WTC11 (cell line): ENCODE data around the gene TMEM72.

Experiments used
- JUN ChIP-seq: sonication (generic); formaldehyde crosslinking; IDR thresholded peaks from 2 replicates; pipeline ENCODE4 v1.8.0; 2023; ENCODE audit warnings: mild to moderate bottlenecking, missing genetic modification reagents
- NFE2L1 ChIP-seq: sonication (generic); formaldehyde crosslinking; IDR thresholded peaks from 2 replicates; pipeline ENCODE4 v1.8.1; 2023; ENCODE audit warnings: missing genetic modification reagents
- ZNF138 ChIP-seq: sonication (generic); formaldehyde crosslinking; conservative IDR thresholded peaks from 2 replicates; pipeline ENCODE4 v1.8.1; 2022; ENCODE audit warnings: mild to moderate bottlenecking, moderate library complexity, missing genetic modification reagents
- TF ChIP-seq, protein P1 (sequence below): sonication (generic); formaldehyde crosslinking; IDR thresholded peaks from 2 replicates; pipeline ENCODE4 v1.8.0; 2023; ENCODE audit warnings: mild to moderate bottlenecking, missing genetic modification reagents
- TF ChIP-seq, protein P2 (sequence below): fragments of 250-450 bp; sonication (Bioruptor Pico); IDR thresholded peaks from 2 replicates; pipeline ENCODE4 v2.1.2; 2022; ENCODE audit warnings: mild to moderate bottlenecking, moderate library complexity
- TF ChIP-seq, protein P3 (sequence below): sonication (generic); formaldehyde crosslinking; IDR thresholded peaks from 2 replicates; pipeline ENCODE4 v1.8.0; 2023; ENCODE audit warnings: missing genetic modification reagents
- TF ChIP-seq, protein P4 (sequence below): fragments of 200-600 bp; IDR thresholded peaks from 2 replicates; pipeline ENCODE4 v1.8.0; 2022; ENCODE audit warnings: antibody characterized with exemption

DNA sequence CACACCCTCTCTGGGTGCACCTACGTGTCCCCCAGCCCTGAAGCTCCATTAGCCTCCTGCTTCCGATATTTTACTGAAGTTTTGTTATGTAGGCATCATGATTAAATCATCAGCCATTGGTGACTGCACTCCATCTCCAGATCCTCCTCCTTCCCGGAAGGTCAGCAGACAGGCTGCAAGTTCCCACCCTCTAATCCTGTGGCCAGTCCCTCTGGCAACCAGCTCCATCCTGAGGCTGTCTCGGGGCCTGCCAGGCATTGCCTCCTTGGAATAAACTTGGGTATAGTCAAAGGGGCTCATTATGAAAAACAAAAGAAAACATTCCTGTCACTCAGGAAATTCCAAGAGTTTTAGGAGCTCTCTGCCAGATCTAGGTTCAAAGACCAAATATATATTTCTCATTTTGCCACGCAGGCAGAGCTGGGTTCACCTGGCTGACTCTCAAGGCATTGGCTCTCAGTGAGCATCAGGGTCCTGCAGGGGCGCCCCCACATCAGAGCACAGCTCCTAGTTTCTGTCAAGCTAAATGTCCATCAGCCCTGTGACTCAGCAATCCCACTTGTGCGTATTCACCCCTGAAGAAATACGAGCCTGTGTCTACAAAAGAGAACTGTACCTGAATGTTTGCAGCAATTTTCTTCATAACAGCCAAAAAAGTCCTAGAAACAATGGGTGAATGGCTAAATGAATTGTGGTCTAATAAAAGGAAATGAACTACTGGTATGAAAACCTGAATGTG, 27.4 kb upstream of the TMEM72 start:
- TF ChIP-seq NFE2L1 (CRISPR knock-in tag): no peak
- no peak for TF ChIP-seq ZNF138 (CRISPR knock-in tag)
- TF ChIP-seq, protein P1, sequence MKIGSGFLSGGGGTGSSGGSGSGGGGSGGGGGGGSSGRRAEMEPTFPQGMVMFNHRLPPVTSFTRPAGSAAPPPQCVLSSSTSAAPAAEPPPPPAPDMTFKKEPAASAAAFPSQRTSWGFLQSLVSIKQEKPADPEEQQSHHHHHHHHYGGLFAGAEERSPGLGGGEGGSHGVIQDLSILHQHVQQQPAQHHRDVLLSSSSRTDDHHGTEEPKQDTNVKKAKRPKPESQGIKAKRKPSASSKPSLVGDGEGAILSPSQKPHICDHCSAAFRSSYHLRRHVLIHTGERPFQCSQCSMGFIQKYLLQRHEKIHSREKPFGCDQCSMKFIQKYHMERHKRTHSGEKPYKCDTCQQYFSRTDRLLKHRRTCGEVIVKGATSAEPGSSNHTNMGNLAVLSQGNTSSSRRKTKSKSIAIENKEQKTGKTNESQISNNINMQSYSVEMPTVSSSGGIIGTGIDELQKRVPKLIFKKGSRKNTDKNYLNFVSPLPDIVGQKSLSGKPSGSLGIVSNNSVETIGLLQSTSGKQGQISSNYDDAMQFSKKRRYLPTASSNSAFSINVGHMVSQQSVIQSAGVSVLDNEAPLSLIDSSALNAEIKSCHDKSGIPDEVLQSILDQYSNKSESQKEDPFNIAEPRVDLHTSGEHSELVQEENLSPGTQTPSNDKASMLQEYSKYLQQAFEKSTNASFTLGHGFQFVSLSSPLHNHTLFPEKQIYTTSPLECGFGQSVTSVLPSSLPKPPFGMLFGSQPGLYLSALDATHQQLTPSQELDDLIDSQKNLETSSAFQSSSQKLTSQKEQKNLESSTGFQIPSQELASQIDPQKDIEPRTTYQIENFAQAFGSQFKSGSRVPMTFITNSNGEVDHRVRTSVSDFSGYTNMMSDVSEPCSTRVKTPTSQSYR (CRISPR knock-in tag): no peak
- TF ChIP-seq, protein P2, sequence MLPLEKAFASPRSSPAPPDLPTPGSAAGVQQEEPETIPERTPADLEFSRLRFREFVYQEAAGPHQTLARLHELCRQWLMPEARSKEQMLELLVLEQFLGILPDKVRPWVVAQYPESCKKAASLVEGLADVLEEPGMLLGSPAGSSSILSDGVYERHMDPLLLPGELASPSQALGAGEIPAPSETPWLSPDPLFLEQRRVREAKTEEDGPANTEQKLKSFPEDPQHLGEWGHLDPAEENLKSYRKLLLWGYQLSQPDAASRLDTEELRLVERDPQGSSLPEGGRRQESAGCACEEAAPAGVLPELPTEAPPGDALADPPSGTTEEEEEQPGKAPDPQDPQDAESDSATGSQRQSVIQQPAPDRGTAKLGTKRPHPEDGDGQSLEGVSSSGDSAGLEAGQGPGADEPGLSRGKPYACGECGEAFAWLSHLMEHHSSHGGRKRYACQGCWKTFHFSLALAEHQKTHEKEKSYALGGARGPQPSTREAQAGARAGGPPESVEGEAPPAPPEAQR (CRISPR knock-in tag): no peak
- TF ChIP-seq, protein P3, sequence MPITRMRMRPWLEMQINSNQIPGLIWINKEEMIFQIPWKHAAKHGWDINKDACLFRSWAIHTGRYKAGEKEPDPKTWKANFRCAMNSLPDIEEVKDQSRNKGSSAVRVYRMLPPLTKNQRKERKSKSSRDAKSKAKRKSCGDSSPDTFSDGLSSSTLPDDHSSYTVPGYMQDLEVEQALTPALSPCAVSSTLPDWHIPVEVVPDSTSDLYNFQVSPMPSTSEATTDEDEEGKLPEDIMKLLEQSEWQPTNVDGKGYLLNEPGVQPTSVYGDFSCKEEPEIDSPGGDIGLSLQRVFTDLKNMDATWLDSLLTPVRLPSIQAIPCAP (CRISPR knock-in tag): no peak
- TF ChIP-seq, protein P4, sequence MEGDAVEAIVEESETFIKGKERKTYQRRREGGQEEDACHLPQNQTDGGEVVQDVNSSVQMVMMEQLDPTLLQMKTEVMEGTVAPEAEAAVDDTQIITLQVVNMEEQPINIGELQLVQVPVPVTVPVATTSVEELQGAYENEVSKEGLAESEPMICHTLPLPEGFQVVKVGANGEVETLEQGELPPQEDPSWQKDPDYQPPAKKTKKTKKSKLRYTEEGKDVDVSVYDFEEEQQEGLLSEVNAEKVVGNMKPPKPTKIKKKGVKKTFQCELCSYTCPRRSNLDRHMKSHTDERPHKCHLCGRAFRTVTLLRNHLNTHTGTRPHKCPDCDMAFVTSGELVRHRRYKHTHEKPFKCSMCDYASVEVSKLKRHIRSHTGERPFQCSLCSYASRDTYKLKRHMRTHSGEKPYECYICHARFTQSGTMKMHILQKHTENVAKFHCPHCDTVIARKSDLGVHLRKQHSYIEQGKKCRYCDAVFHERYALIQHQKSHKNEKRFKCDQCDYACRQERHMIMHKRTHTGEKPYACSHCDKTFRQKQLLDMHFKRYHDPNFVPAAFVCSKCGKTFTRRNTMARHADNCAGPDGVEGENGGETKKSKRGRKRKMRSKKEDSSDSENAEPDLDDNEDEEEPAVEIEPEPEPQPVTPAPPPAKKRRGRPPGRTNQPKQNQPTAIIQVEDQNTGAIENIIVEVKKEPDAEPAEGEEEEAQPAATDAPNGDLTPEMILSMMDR: no peak
- no peak for TF ChIP-seq JUN (CRISPR knock-in tag)
